Motor neuron (in vitro differentiated cells): ENCODE results near the gene CTU2. TPM values are rescaled to one million over a fixed set of nuclear protein-coding genes. Genes with fewer than 3 reads are reported as not detected.

ENCODE experiments used
- ATAC-seq, 8 experiments: fragments of 200-7000 bp; cut with Tn5 transposase; replicated peaks in 6 of 8; 2 replicates each; pipeline ENCODE4 v1.8.0; 2021; ENCODE audit warnings: mild to moderate bottlenecking in 8 of 8, moderate library complexity in 8 of 8
- H3K27ac ChIP-seq, 2 donors: fragments of 250-450 bp; sonication (Bioruptor Pico); 2 replicates each; pipeline ENCODE4 v1.9.0; 2021; ENCODE audit warnings: antibody characterized with exemption in 2 of 2, mild to moderate bottlenecking in 2 of 2, moderate library complexity in 1 of 2
- H3K4me1 ChIP-seq, 2 donors: fragments of 250-450 bp; sonication (Bioruptor Pico); replicated peaks in 1 of 2; 2 replicates each; pipeline ENCODE4 v1.6.1; 2021; ENCODE audit warnings: antibody characterized with exemption in 2 of 2, mild to moderate bottlenecking in 2 of 2, moderate library complexity in 1 of 2
- H3K4me3 ChIP-seq, 5 donors: fragments of 250-450 bp; sonication (Bioruptor Pico); 2 replicates each; pipeline ENCODE4 v1.9.0; 2021; ENCODE audit warnings: antibody characterized with exemption in 5 of 5, mild to moderate bottlenecking in 5 of 5, moderate library complexity in 4 of 5
- WGBS, 10 experiments: fragments of 450-650 bp; shearing (Covaris generic); methylation state at CpG; one replicate each; pipeline ENCODE4 v1.0.0; 2022; 5-methylcytosine and 5-hydroxymethylcytosine counted together
- in situ Hi-C, 9 experiments: fragments of 400-800 bp; cut with MboI; loops; one replicate each; pipeline ENCODE4 v1.15.0; 2021; ENCODE audit warnings: low sequenced_read_pairs in 9 of 9, low pct_unique_long_range_greater_than_20kb in 2 of 9; ENCODE audit not compliant: unreplicated experiment in 9 of 9
- total RNA-seq, 8 experiments: library from RNA; unstranded; fragments of 300-600 nt; gene quantifications; 2 replicates each; pipeline versions ENCODE4 v1.2.3 to v1.2.4, GENCODE V29; 2022

Gene CTU2
- total RNA-seq, 8 experiments from 2014 or later: 10.5 to 24.1 (median 17.1) TPM

DNA sequence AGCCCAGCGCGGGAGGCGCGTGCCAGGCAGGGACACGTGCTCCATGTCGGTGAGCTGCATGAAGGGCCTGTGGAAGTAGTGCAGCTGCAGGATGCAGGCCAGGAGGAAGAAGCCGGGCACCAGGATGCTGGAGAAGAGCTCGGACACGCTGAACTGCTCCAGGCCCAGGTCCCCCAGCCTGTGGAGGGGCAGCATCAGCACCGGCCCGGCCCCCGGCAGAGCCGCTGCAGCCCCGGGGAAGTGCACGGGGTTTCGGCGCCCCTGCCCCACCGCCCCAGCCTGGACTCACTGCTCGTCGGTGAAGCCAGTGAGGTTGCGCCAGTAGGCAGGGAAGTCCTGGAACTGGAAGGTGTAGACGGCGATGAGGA, 28.0 kb downstream of the CTU2 start:
- 97% methylated on average over 6 of the region's 23 CpGs; no CpG with 5 or more reads in 9 of the 10 experiments for WGBS, 10 experiments
- in situ Hi-C loops: loop anchor here in 2 of 9 experiments (25.0 kb wide), 2 partner anchors 428 to 478 kb away; partner anchors contain the start of genes CDH15 (in 1 of the 2), SLC22A31 (in 1 of the 2) and ZNF778 (in 1 of the 2)
- Histone ChIP-seq H3K4me1 (peaks cover 3 to 13% of the 10 kb centered on the region in 2 donors), H3K4me3 (no peak overlapping the region), H3K27ac (no peak overlapping the region)
- no peak for ATAC-seq

- peaks cover 3 to 16% of the 10 kb centered on the region in 2 donors for H3K4me1 ChIP-seq
- WGBS, 10 experiments: 100% methylated on average over 1 to 2 of the region's 16 CpGs; no CpG with 5 or more reads in 8 of the 10 experiments
- no peak for ATAC-seq
- no peak overlapping the region for H3K4me3 ChIP-seq
- no peak overlapping the region for H3K27ac ChIP-seq
- in situ Hi-C loops: loop anchor here in 2 of 9 experiments (25.0 kb wide), 2 partner anchors 427 to 477 kb away; partner anchors contain the start of genes CDH15 (in 1 of the 2), SLC22A31 (in 1 of the 2) and ZNF778 (in 1 of the 2)
Observed at GRCh38 chr16:88735121-88735520, 28.8 kb downstream of the CTU2 start.

DNA sequence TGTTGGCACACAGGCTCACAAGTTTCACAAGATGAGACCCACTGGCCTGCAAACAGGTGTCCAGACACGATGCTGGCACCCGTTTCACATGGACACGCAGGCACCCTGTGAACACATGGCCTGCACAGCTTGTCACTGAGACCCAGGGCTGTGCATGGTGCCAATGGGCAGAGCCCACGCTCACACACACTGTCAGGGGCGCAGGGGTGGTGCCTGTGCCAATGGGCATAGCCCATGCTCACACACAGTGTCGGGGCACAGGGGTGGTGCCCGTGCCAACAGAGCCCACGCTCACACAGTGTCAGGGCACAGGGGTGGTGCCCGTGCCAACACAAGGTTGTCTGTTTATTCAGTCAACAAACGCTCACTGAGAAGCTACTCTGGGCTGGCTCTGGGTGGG, 29.3 kb downstream of the CTU2 start:
- 63 to 100% (median 90%) methylated on average over 2 to 6 of the region's 10 CpGs; no CpG with 5 or more reads in 5 of the 10 experiments for WGBS, 10 experiments
- no peak overlapping the region for H3K27ac ChIP-seq
- ATAC-seq: no peak
- peaks cover 3 to 13% of the 10 kb centered on the region in 2 donors for H3K4me1 ChIP-seq
- in situ Hi-C loops: loop anchor here in 2 of 9 experiments (25.0 kb wide), 2 partner anchors 427 to 477 kb away; partner anchors contain the start of genes CDH15 (in 1 of the 2), SLC22A31 (in 1 of the 2) and ZNF778 (in 1 of the 2)
- no peak overlapping the region for H3K4me3 ChIP-seq

GRCh38 chr16:88736088-88736487, 29.8 kb downstream of the CTU2 start:
- Histone ChIP-seq H3K4me1 (peaks cover 3 to 10% of the 10 kb centered on the region in 2 donors), H3K4me3 (no peak overlapping the region), H3K27ac (no peak overlapping the region)
- in situ Hi-C loops: loop anchor here in 2 of 9 experiments (25.0 kb wide), 2 partner anchors 426 to 476 kb away; partner anchors contain the start of genes CDH15 (in 1 of the 2), SLC22A31 (in 1 of the 2) and ZNF778 (in 1 of the 2)
- 91 to 100% methylated on average over 2 to 9 of the region's 21 CpGs; no CpG with 5 or more reads in 8 of the 10 experiments for WGBS, 10 experiments
- ATAC-seq: peak in 1 of 8 experiments; percentile 3

DNA sequence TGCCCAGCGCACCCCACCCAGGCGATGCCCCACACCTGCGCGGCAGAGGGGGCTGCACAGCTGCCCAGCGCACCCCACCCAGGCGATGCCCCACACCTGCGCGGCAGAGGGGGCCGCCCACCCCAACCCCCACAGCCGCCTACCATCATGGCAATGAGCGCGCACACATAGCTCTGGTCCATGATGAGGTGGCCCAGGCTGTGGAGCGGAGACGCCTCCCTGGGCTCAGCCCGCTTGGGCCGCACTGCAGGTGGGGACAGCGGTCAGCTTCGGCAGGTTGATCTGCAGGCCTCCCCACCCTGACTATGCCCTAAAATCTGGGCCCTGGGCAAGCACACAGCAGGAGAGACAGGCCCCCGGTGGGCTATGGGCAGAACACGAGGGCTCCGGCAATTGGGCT, 30.2 kb downstream of the CTU2 start:
- Histone ChIP-seq H3K27ac (no peak overlapping the region), H3K4me1 (peaks cover 3 to 10% of the 10 kb centered on the region in 2 donors), H3K4me3 (no peak overlapping the region)
- in situ Hi-C loops: loop anchor here in 2 of 9 experiments (25.0 kb wide), 2 partner anchors 426 to 476 kb away; partner anchors contain the start of genes CDH15 (in 1 of the 2), SLC22A31 (in 1 of the 2) and ZNF778 (in 1 of the 2)
- no peak for ATAC-seq
- 61 to 90% (median 73%) methylated on average over 3 to 8 of the region's 21 CpGs; no CpG with 5 or more reads in 7 of the 10 experiments for WGBS, 10 experiments

GRCh38 chr16:88737298-88738150, 31.2 kb downstream of the CTU2 start:
- 47 to 95% methylated on average over 3 to 4 of the region's 54 CpGs; no CpG with 5 or more reads in 8 of the 10 experiments for WGBS, 10 experiments
- no peak overlapping the region for H3K27ac ChIP-seq
- peak; percentile 79 to 94 (median 89) for ATAC-seq
- in situ Hi-C loops: loop anchor here in 2 of 9 experiments (25.0 kb wide), 2 partner anchors 425 to 475 kb away; partner anchors contain the start of genes CDH15 (in 1 of the 2), SLC22A31 (in 1 of the 2) and ZNF778 (in 1 of the 2)
- H3K4me3 ChIP-seq: no peak overlapping the region
- peaks cover 3 to 15% of the 10 kb centered on the region in 2 donors for H3K4me1 ChIP-seq

GRCh38 chr16:88738151-88739084, 32.1 kb downstream of the CTU2 start:
- Histone ChIP-seq H3K27ac (no peak overlapping the region), H3K4me3 (no peak overlapping the region), H3K4me1 (peaks cover 3 to 15% of the 10 kb centered on the region in 2 donors)
- no peak for ATAC-seq
- in situ Hi-C loops: loop anchor here in 2 of 9 experiments (25.0 kb wide), 2 partner anchors 424 to 474 kb away; partner anchors contain the start of genes CDH15 (in 1 of the 2), SLC22A31 (in 1 of the 2) and ZNF778 (in 1 of the 2)
- WGBS, 10 experiments: 73 to 100% (median 82%) methylated on average over 2 to 7 of the region's 41 CpGs; no CpG with 5 or more reads in 5 of the 10 experiments

DNA sequence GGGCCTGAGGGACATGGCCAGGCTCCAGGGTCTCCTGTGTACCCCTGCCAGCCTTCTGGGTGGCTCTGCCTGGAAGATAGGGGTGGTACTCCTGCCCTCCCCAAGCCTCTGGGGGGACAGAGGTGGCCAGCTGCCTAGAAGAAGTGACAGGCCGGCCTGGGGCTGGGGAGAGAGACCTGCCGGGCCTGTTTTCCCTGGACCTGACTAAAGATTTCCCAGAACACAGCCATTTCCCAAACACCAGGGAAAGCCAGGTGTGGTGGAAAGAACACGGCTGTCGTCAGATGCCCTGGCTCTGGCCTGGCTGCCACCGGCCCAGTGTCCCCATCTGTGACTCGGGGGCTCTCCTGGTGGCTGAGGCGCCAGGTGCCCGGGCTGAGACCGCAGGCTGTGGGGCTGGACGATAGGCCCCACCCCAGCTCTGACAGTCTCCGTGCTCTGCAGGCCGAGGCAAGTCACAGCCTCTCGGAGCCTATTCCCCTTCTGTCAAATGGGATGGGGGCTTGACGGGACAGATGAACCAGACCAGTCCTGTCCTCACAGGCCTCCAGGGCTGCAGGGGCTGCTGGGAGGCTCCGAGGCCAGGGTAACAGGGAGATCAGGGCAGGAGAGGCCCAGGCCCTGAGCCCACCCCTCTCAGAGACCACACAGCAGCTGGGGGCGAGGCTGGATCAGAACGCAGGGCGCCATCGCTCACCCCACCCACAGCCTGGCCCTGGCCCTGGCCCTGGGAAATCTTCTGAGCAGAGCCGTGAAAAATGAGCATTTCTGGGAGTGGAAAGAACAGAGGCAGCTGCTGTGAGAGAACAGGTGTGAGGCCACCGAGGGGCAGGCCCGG, 33.1 kb downstream of the CTU2 start:
- WGBS, 10 experiments: 76 to 80% methylated on average over 1 to 3 of the region's 22 CpGs; no CpG with 5 or more reads in 8 of the 10 experiments
- Histone ChIP-seq H3K4me1 (peaks cover 6 to 24% of the 10 kb centered on the region in 2 donors), H3K4me3 (no peak overlapping the region), H3K27ac (no peak overlapping the region)
- in situ Hi-C loops: loop anchor here in 2 of 9 experiments (25.0 kb wide), 2 partner anchors 423 to 473 kb away; partner anchors contain the start of genes CDH15 (in 1 of the 2), SLC22A31 (in 1 of the 2) and ZNF778 (in 1 of the 2)
- no peak for ATAC-seq

DNA sequence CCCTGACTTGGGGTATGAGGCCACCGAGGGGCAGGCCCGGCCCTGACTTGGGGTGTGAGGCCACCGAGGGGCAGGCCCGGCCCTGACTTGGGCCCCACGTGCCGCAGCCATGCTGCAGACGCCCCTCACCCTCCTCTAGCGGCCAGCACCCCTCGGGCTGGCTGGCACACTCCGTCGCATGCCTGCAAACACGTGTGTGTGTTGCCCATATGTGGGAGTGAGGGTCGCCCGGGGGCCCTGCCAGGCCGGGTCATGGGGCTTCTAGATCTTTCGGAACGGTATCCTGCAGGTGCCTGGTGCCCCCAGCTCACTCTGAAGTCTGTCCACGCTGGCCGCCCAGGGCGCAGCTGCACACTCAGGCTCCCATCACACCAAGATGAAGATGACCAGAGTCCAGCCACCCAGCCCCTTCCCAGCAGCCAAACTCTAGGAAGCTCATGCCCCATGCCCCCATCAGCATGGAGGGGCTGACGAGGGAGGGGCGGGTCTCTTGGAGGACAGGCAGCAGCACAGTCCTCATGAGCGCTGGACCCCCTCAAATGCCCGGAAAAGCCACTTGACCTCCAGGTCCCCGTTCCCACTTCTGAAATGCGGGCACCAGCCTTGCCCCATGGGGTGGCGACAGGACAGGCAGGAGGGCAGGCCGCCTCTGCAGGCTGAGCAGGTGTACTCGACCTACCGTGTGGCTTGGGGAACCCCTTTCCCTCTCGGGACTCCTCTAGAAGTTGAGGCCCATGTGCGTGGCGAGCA, 33.8 kb downstream of the CTU2 start:
- ATAC-seq: no peak
- WGBS, 10 experiments: 90 to 95% (median 90%) methylated on average over 2 to 7 of the region's 33 CpGs; no CpG with 5 or more reads in 7 of the 10 experiments
- Histone ChIP-seq H3K4me3 (no peak overlapping the region), H3K4me1 (peaks cover 9 to 32% of the 10 kb centered on the region in 2 donors), H3K27ac (no peak overlapping the region)
- in situ Hi-C loops: loop anchor here in 2 of 9 experiments (25.0 kb wide), 2 partner anchors 422 to 472 kb away; partner anchors contain the start of genes CDH15 (in 1 of the 2), SLC22A31 (in 1 of the 2) and ZNF778 (in 1 of the 2)

DNA sequence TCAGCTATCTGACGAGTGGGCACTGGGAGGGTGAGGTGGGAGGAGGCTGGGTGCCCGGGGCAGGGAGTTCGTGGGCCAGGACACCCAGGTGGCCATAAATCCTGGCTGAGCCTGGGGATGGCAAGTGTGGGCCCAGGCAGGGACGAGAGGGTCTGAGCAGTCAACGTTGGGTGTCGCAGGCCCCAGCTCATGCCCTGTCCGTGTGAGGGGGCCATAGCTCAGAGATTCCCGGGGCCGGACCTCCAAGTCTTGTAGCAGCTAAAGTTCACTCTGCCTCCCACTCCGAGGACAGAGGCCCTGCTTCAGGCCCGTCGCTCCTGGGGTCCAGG, 34.4 kb downstream of the CTU2 start:
- in situ Hi-C loops: loop anchor here in 2 of 9 experiments (25.0 kb wide), 2 partner anchors 422 to 472 kb away; partner anchors contain the start of genes CDH15 (in 1 of the 2), SLC22A31 (in 1 of the 2) and ZNF778 (in 1 of the 2)
- no peak for ATAC-seq
- no peak overlapping the region for H3K27ac ChIP-seq
- no peak overlapping the region for H3K4me3 ChIP-seq
- H3K4me1 ChIP-seq: peaks cover 9 to 37% of the 10 kb centered on the region in 2 donors
- WGBS, 10 experiments: 80 to 97% methylated on average over 3 to 5 of the region's 12 CpGs; no CpG with 5 or more reads in 8 of the 10 experiments
